Measurements from ENCODE around the gene SLC31A2.
"Not testable (repeated sequence)": the region's sequence is repeated elsewhere in the genome, so short reads cannot be mapped to it uniquely, and the experiment has no call there.

Gene SLC31A2

DNA sequence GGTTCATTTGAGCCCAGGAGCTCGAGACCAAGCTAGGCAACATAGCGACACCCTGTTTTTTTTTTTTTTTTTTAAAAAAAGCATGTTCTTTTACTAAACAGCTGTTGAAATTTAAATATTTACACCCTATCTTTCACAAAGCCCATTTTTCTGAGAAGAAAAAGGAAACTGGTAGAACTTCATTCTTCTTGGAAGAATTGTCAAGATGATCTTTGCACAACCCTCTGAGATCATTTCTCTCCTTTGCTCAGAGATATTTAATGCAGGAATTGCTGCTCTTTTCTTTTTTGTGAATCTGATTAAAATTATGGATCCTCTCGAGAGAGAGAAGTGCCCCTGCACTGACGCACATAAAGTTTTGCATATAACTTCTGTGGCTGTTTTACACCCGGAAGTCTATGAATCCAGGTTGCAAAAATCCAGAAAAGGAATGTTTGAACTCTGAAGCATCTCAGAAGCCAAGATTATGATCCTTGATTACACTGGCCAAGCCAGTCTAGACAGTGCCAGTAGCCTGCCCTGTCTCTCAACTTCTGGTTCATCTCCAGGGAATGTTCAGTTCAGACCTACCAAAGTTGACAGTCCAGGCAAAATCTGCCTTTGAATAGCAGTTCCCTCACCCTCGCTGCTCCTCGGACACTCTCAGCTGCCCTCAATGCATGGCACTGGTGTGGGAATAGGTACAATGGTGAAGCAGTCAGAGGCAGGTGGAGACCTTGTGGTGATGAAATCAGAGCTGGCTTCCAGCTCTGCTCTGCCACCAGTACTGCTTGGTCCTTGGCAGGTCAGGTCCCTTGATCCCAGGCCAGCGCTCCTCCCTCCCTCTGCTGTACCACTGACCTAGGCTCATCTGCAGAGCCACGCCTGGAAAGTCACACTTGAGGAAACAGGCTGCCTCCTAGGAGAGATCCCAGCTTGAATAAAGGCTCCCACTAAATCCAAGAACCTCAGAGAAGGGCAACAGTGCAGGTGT lies 13.3 kb upstream of the SLC31A2 start:
- no peaks in the 10 kb centered on the region for H3K27me3 ChIP-seq (replicated peaks; ENCODE audit: control insufficient read depth, insufficient read depth, low read length, poor library complexity, severe bottlenecking)
- no peaks in the 10 kb centered on the region for H3K36me3 ChIP-seq (ENCODE audit: control insufficient read depth, insufficient read depth, low read length)
- no peaks in the 10 kb centered on the region for H3K9me3 ChIP-seq (ENCODE audit: control insufficient read depth, low read length)
- H3K27ac ChIP-seq (ENCODE audit: insufficient read depth, low read length, poor library complexity, severe bottlenecking), result no peak overlapping the region
- no peaks in the 10 kb centered on the region for H3K4me1 ChIP-seq (ENCODE audit: control insufficient read depth, insufficient read depth, low read length, poor library complexity, severe bottlenecking)
- DNase-seq, result no peak
- H3K4me3 ChIP-seq (ENCODE audit: insufficient read depth, low read depth, low read length, poor library complexity, severe bottlenecking), result no peak overlapping the region

- H3K4me3 ChIP-seq (ENCODE audit: insufficient read depth, low read depth, low read length, poor library complexity, severe bottlenecking), result no peak overlapping the region
- no peaks in the 10 kb centered on the region for H3K9me3 ChIP-seq (ENCODE audit: control insufficient read depth, low read length)
- no peaks in the 10 kb centered on the region for H3K27me3 ChIP-seq (replicated peaks; ENCODE audit: control insufficient read depth, insufficient read depth, low read length, poor library complexity, severe bottlenecking)
- no peaks in the 10 kb centered on the region for H3K36me3 ChIP-seq (ENCODE audit: control insufficient read depth, insufficient read depth, low read length)
- no peaks in the 10 kb centered on the region for H3K4me1 ChIP-seq (ENCODE audit: control insufficient read depth, insufficient read depth, low read length, poor library complexity, severe bottlenecking)
- DNase-seq, result no peak
- no peak overlapping the region for H3K27ac ChIP-seq (ENCODE audit: insufficient read depth, low read length, poor library complexity, severe bottlenecking)
Observed at GRCh38 chr9:113138760-113139159, 12.0 kb upstream of the SLC31A2 start.

- no peak for DNase-seq
- no peak overlapping the region for H3K27ac ChIP-seq (ENCODE audit: insufficient read depth, low read length, poor library complexity, severe bottlenecking)
- H3K9me3 ChIP-seq (ENCODE audit: control insufficient read depth, low read length), result no peaks in the 10 kb centered on the region
- no peaks in the 10 kb centered on the region for H3K36me3 ChIP-seq (ENCODE audit: control insufficient read depth, insufficient read depth, low read length)
- H3K4me1 ChIP-seq (ENCODE audit: control insufficient read depth, insufficient read depth, low read length, poor library complexity, severe bottlenecking), result no peaks in the 10 kb centered on the region
- H3K4me3 ChIP-seq (ENCODE audit: insufficient read depth, low read depth, low read length, poor library complexity, severe bottlenecking), result no peak overlapping the region
- no peaks in the 10 kb centered on the region for H3K27me3 ChIP-seq (replicated peaks; ENCODE audit: control insufficient read depth, insufficient read depth, low read length, poor library complexity, severe bottlenecking)
Observed at GRCh38 chr9:113139225-113139829, 11.5 kb upstream of the SLC31A2 start.

- Histone ChIP-seq H3K4me1 (ENCODE audit: control insufficient read depth, insufficient read depth, low read length, poor library complexity, severe bottlenecking) (no peaks in the 10 kb centered on the region), H3K4me3 (ENCODE audit: insufficient read depth, low read depth, low read length, poor library complexity, severe bottlenecking) (no peak overlapping the region), H3K36me3 (ENCODE audit: control insufficient read depth, insufficient read depth, low read length) (no peaks in the 10 kb centered on the region), H3K27me3 (replicated peaks; ENCODE audit: control insufficient read depth, insufficient read depth, low read length, poor library complexity, severe bottlenecking) (no peaks in the 10 kb centered on the region), H3K9me3 (ENCODE audit: control insufficient read depth, low read length) (no peaks in the 10 kb centered on the region), H3K27ac (ENCODE audit: insufficient read depth, low read length, poor library complexity, severe bottlenecking) (no peak overlapping the region)
- DNase-seq, result no peak
Observed at GRCh38 chr9:113139953-113140352, 10.9 kb upstream of the SLC31A2 start.

DNA sequence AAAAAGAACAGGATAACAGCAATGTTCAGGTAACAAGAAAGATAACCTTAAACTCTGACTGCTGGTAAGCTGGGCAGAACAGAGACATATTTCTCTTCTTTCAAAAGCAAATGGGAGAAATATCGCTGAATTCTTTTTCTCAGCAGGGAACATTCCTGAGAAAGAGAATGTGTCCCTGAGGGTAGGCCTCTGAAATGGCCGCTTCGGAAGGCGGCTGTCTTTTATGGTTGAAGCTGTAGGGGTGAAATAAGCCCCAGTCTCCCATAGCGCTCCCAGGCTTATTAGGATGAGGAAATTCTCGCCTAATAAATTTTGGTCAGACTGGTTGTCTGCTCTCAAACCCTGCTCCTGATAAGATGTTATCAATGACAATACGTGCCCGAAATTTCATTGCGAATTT lies 9.9 kb upstream of the SLC31A2 start:
- not testable (repeated sequence) for DNase-seq; H3K4me1 ChIP-seq (ENCODE audit: control insufficient read depth, insufficient read depth, low read length, poor library complexity, severe bottlenecking); H3K27ac ChIP-seq (ENCODE audit: insufficient read depth, low read length, poor library complexity, severe bottlenecking); H3K27me3 ChIP-seq (replicated peaks; ENCODE audit: control insufficient read depth, insufficient read depth, low read length, poor library complexity, severe bottlenecking); H3K36me3 ChIP-seq (ENCODE audit: control insufficient read depth, insufficient read depth, low read length); H3K4me3 ChIP-seq (ENCODE audit: insufficient read depth, low read depth, low read length, poor library complexity, severe bottlenecking); H3K9me3 ChIP-seq (ENCODE audit: control insufficient read depth, low read length)

- no peaks in the 10 kb centered on the region for H3K36me3 ChIP-seq (ENCODE audit: control insufficient read depth, insufficient read depth, low read length)
- no peak overlapping the region for H3K4me3 ChIP-seq (ENCODE audit: insufficient read depth, low read depth, low read length, poor library complexity, severe bottlenecking)
- H3K27ac ChIP-seq (ENCODE audit: insufficient read depth, low read length, poor library complexity, severe bottlenecking), result no peak overlapping the region
- no peaks in the 10 kb centered on the region for H3K27me3 ChIP-seq (replicated peaks; ENCODE audit: control insufficient read depth, insufficient read depth, low read length, poor library complexity, severe bottlenecking)
- DNase-seq, result no peak
- H3K9me3 ChIP-seq (ENCODE audit: control insufficient read depth, low read length), result no peaks in the 10 kb centered on the region
- H3K4me1 ChIP-seq (ENCODE audit: control insufficient read depth, insufficient read depth, low read length, poor library complexity, severe bottlenecking), result no peaks in the 10 kb centered on the region
Observed at GRCh38 chr9:113143432-113144227, 7.2 kb upstream of the SLC31A2 start.

GRCh38 chr9:113148372-113148705 lies 2.5 kb upstream of the SLC31A2 start:
- no peaks in the 10 kb centered on the region for H3K27me3 ChIP-seq (replicated peaks; ENCODE audit: control insufficient read depth, insufficient read depth, low read length, poor library complexity, severe bottlenecking)
- no peaks in the 10 kb centered on the region for H3K36me3 ChIP-seq (ENCODE audit: control insufficient read depth, insufficient read depth, low read length)
- H3K4me1 ChIP-seq (ENCODE audit: control insufficient read depth, insufficient read depth, low read length, poor library complexity, severe bottlenecking), result peaks cover 3% of the 10 kb centered on the region
- H3K4me3 ChIP-seq (ENCODE audit: insufficient read depth, low read depth, low read length, poor library complexity, severe bottlenecking), result no peak overlapping the region
- no peak overlapping the region for H3K27ac ChIP-seq (ENCODE audit: insufficient read depth, low read length, poor library complexity, severe bottlenecking)
- no peaks in the 10 kb centered on the region for H3K9me3 ChIP-seq (ENCODE audit: control insufficient read depth, low read length)
- DNase-seq, result no peak

GRCh38 chr9:113148781-113149510 lies 1.9 kb upstream of the SLC31A2 start:
- H3K27me3 ChIP-seq (replicated peaks; ENCODE audit: control insufficient read depth, insufficient read depth, low read length, poor library complexity, severe bottlenecking), result no peaks in the 10 kb centered on the region
- no peak overlapping the region for H3K27ac ChIP-seq (ENCODE audit: insufficient read depth, low read length, poor library complexity, severe bottlenecking)
- no peaks in the 10 kb centered on the region for H3K36me3 ChIP-seq (ENCODE audit: control insufficient read depth, insufficient read depth, low read length)
- no peaks in the 10 kb centered on the region for H3K9me3 ChIP-seq (ENCODE audit: control insufficient read depth, low read length)
- H3K4me1 ChIP-seq (ENCODE audit: control insufficient read depth, insufficient read depth, low read length, poor library complexity, severe bottlenecking), result peaks cover 3% of the 10 kb centered on the region
- no peak for DNase-seq
- no peak overlapping the region for H3K4me3 ChIP-seq (ENCODE audit: insufficient read depth, low read depth, low read length, poor library complexity, severe bottlenecking)

DNA sequence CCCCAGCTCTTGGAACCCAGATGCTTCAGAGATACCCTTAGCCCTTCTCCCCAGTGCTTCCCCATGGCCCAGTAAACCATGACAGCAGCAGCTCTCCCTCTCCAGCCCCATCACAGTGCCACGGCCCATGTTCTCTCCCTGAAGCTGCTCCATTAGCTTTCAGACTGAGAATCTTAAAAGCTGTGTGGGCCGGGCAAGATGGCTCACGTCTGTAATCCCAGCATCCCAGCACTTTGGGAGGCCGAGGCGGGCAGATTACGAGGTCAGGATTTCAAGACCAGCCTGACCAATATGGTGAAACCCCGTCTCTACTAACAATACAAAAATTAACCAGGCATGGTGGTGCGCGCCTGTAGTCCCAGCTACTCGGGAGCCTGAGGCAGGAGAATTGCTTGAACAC lies 1.2 kb upstream of the SLC31A2 start:
- H3K4me3 ChIP-seq (ENCODE audit: insufficient read depth, low read depth, low read length, poor library complexity, severe bottlenecking); H3K27ac ChIP-seq (ENCODE audit: insufficient read depth, low read length, poor library complexity, severe bottlenecking); H3K4me1 ChIP-seq (ENCODE audit: control insufficient read depth, insufficient read depth, low read length, poor library complexity, severe bottlenecking); H3K36me3 ChIP-seq (ENCODE audit: control insufficient read depth, insufficient read depth, low read length); DNase-seq; H3K27me3 ChIP-seq (replicated peaks; ENCODE audit: control insufficient read depth, insufficient read depth, low read length, poor library complexity, severe bottlenecking); H3K9me3 ChIP-seq (ENCODE audit: control insufficient read depth, low read length): not testable (repeated sequence)

All from effector memory CD4-positive, alpha-beta T cell (primary cell).